Chondrocyte (in vitro differentiated cells): ENCODE data around the gene UXS1. TPM values are rescaled to one million over a fixed set of nuclear protein-coding genes. Genes with fewer than 3 reads are reported as not detected.

Source experiments
- DNase-seq: peaks from one replicate; pipeline ENCODE4 v3.0.0; 2021; ENCODE audit warnings: mixed read lengths, low spot score
- H3K27ac Mint-ChIP-seq: one replicate; pipeline ENCODE4 v1.8.0; 2021; ENCODE audit warnings: mild to moderate bottlenecking, moderate library complexity, mixed read lengths; ENCODE audit not compliant: unreplicated experiment
- H3K27me3 Mint-ChIP-seq: 2 replicates; pipeline ENCODE4 v1.8.0; 2021; ENCODE audit warnings: low read depth, mixed read lengths
- H3K36me3 Mint-ChIP-seq: 2 replicates; pipeline ENCODE4 v1.8.0; 2021; ENCODE audit warnings: low read depth, mixed read lengths
- H3K4me1 Mint-ChIP-seq: 2 replicates; pipeline ENCODE4 v1.8.0; 2021; ENCODE audit warnings: low read depth, mild to moderate bottlenecking, mixed read lengths
- H3K4me3 Mint-ChIP-seq: one replicate; pipeline ENCODE4 v1.8.0; 2021; ENCODE audit warnings: mild to moderate bottlenecking, moderate library complexity, mixed read lengths; ENCODE audit not compliant: unreplicated experiment
- H3K9me3 Mint-ChIP-seq: 2 replicates; pipeline ENCODE4 v1.8.0; 2021; ENCODE audit warnings: low read depth, mixed read lengths
- CTCF ChIP-seq: fragments of 200-600 bp; sonication (generic); IDR thresholded peaks from 2 replicates; pipeline ENCODE4 v1.5.0; 2021; ENCODE audit warnings: antibody characterized with exemption, mild to moderate bottlenecking, moderate library complexity
- total RNA-seq: library from RNA; stranded (reverse); gene quantifications from 3 replicates; pipeline ENCODE4 v1.2.1, GENCODE V29; 2021

The UXS1 gene
- total RNA-seq, 1 donor from 2014 or later, result 19.7 TPM

GRCh38 chr2:106107509-106108131 lies 86.5 kb downstream of the UXS1 start:
- H3K27ac Mint-ChIP-seq, result no peak overlapping the region
- peaks cover 6% of the 10 kb centered on the region for H3K4me1 Mint-ChIP-seq
- H3K9me3 Mint-ChIP-seq, result no peaks in the 10 kb centered on the region
- no peaks in the 10 kb centered on the region for H3K27me3 Mint-ChIP-seq
- DNase-seq, result no peak
- no peak overlapping the region for H3K4me3 Mint-ChIP-seq
- H3K36me3 Mint-ChIP-seq, result peaks cover 10% of the 10 kb centered on the region
- no peak for TF ChIP-seq CTCF

- Mint-ChIP-seq H3K36me3 (peaks cover 9% of the 10 kb centered on the region), H3K4me3 (no peak overlapping the region), H3K4me1 (peaks cover 6% of the 10 kb centered on the region), H3K27ac (no peak overlapping the region), H3K27me3 (no peaks in the 10 kb centered on the region), H3K9me3 (no peaks in the 10 kb centered on the region)
- DNase-seq, result no peak
- TF ChIP-seq CTCF, result no peak
Observed at GRCh38 chr2:106106622-106107508, 87.2 kb downstream of the UXS1 start.

DNA sequence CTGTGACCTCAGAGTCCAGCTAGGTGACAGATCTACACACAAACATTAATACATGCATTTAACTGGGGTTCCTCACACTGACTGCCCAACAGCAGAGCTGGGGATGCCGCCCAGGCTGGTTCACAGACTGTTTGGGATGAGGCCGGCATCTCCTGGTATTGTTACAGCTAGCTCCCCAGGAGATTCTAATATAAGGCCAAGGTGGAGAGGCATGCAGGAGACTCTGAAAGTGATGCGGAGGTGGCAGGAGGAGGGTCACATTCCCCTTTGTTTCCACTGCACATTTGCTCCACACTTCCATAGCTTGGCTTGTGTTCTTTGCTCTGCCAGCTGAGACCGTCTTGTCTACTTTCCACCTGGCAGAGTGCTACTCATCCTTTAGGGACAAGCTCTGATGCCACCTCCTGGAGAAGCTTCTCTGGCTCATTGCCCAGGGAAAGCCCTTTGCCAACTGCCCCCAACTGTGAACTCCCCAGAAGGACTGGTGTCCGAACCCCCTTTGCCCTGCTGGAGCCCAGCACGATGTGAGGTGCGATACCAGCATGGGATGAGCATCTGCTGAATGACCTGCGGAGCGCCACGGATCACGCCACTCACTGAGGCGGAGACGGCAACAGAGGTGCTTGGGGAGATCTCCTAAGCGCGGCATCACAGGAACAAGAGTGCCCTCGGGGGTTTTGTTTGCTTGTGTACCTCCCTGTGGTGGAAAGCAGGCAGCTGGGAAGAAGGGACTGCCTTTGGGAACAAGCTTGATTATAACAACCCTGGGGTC lies 88.8 kb downstream of the UXS1 start:
- no peak for TF ChIP-seq CTCF
- Mint-ChIP-seq H3K9me3 (no peaks in the 10 kb centered on the region), H3K36me3 (peaks cover 3% of the 10 kb centered on the region), H3K27me3 (no peaks in the 10 kb centered on the region), H3K27ac (no peak overlapping the region), H3K4me1 (peaks cover 6% of the 10 kb centered on the region), H3K4me3 (no peak overlapping the region)
- no peak for DNase-seq

GRCh38 chr2:106104332-106105062 lies 89.6 kb downstream of the UXS1 start:
- no peaks in the 10 kb centered on the region for H3K9me3 Mint-ChIP-seq
- DNase-seq, result no peak
- peaks cover 7% of the 10 kb centered on the region for H3K36me3 Mint-ChIP-seq
- peaks cover 6% of the 10 kb centered on the region for H3K4me1 Mint-ChIP-seq
- H3K4me3 Mint-ChIP-seq, result no peak overlapping the region
- H3K27me3 Mint-ChIP-seq, result no peaks in the 10 kb centered on the region
- H3K27ac Mint-ChIP-seq, result no peak overlapping the region
- TF ChIP-seq CTCF, result peak; percentile 98
